EL (cell line): ENCODE measurements around the gene NEDD8.
A peak's percentile ranks its signal among the peaks of the same experiment; 100 is the strongest.
"Not testable (repeated sequence)": the region's sequence is repeated elsewhere in the genome, so short reads cannot be mapped to it uniquely, and the experiment has no call there.

Source experiments
- DNase-seq: peaks from one replicate; pipeline ENCODE4 v3.0.0-alpha.2; 2016

NEDD8 gene

DNA sequence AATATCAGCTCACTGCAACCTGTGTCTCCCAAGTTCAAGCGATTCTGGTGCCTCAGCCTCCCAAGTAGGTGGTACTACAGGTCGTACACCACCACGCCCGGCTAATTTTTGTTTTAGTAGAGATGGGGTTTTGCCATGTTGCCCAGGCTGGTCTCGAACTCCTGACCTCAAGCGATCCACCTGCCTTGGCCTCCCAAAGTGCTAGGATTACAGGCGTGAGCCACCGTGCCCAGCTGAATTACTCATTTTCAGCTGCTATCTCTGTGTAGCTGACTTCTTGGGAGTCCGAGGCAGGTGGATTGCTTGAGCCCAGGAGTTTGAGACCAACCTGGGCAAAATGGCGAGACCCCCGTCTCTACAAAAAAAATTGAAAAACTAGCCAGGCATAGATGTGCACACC, 13.2 kb upstream of the NEDD8 start:
- DNase-seq, result not testable (repeated sequence)

DNA sequence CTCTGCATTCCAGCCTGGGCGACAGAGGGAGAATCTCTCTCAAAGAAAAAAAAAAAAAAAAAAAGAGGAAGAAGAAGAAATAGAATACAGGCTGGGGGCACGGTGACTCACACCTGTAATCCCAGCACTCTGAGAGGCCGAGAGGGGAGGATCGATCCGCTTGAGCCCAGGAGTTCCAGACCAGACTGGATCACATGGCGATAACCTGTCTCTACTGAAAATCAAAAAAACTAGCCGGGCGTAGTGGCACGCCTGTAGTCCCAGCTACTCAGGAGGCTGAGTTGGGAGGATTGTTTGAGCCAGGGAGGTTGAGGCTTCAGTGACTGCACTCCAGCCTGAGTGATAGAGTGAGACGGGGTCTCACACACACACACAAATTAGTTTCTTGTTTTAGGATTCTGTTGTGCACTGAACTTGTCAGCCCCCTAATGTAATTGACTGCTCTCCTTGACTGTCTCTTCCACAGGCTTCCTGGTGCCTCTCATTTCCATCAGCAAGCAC, 11.2 kb upstream of the NEDD8 start:
- no peak for DNase-seq

DNA sequence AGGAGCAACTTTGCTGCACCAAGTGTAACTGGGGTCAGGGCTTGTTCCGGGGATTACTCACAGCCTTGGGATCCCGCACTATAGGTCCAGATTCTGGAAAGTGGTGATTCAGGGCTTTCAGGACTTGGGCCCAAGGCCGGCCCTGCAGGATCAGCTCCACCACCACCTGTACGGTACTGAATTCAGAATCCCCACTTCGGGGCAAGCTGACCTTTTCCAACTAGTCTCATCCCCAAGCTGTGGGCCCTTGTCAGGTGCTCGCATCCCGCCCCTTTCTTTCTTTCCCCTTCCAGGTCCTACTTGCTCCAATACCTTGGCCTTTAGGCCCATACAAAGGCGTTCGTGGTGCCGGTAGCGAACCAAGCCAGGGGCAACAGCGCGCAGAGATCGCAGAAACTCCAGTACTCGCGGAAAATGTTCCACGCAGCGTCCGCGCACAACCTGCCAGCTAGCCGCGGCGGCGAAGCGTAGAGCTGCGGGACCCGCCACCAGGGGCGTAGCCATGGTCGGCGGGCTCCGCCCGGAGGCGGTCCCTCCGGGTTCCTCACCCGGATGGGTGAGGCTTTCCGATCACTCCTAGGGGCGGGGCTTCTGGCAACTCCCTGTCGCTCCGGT, 9.8 kb upstream of the NEDD8 start:
- DNase-seq, result peak; percentile 95

DNA sequence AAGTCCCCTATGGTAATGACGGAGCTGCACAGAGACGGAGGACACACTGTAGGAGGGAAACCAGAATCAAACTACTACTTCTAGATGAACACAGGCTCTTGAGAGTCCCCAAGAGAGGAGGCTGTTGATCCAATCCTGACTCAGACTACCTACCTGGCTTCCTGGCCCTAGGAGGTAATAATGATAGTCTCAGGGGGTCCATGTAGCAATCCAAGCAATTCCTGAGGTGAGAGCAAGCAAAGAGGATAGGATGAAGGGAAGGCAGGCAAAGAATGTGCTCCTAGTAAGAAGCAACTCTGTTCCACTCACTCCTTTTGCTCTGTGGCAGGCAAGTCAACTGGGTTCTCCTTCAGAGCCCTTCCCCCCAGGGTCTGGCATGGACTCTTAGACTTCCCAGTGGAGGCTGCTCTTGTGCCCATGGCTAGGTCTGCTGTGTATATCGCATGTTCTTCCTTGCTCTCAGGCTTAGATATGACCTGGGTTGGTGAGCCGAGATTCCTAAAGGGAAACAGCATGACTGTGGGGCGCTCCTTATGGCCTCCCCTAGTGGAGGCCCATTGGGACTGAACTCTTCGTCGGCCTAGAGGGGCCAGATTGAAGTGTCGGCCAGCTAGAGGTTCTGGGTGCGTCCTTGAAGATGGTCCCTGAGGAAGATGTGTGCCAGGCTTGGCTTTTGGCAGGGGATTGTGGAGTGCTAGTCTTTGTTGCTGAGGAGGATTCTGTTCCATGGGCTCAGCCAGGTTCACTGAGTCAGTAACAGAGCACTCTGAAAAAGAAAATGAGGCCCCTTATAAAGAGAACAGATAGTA, 8.1 kb upstream of the NEDD8 start:
- no peak for DNase-seq

DNA sequence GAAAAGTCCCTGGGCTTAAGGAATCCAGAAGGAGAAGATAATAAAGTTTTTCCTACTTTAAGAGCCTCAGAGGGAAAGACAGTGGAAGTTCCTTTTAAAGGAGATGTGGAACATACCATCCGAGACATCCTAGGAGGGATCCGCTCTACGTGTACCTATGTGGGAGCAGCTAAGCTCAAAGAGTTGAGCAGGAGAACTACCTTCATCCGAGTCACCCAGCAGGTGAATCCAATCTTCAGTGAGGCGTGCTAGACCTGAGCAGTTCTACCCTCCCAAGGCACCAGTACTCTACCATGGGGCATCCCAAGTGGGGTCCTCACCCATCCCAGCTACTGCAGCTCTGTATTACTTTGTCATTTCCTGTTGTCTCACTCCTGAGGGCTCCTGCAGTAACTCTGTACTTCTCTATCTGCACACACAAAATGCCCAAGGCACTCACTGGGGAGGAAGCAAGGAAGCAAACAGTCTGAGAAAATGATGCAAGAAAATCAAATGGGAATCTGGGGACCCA, 6.4 kb upstream of the NEDD8 start:
- peak; percentile 45 for DNase-seq

DNA sequence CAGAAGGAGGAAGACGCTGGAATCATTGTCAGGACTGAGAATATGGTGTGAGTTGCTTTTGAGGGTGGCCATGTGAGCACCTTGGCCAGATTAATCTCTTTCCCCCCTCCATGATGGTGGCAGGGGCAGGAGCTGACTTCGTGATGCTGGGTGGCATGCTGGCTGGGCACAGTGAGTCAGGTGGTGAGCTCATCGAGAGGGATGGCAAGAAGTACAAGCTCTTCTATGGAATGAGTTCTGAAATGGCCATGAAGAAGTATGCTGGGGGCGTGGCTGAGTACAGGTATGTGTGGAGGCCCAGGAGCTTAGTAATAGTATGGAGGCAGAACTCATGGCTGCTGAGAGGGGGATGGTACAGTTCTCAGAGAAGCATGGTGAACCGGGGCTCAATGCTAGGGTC, 6.0 kb upstream of the NEDD8 start:
- DNase-seq, result no peak

DNA sequence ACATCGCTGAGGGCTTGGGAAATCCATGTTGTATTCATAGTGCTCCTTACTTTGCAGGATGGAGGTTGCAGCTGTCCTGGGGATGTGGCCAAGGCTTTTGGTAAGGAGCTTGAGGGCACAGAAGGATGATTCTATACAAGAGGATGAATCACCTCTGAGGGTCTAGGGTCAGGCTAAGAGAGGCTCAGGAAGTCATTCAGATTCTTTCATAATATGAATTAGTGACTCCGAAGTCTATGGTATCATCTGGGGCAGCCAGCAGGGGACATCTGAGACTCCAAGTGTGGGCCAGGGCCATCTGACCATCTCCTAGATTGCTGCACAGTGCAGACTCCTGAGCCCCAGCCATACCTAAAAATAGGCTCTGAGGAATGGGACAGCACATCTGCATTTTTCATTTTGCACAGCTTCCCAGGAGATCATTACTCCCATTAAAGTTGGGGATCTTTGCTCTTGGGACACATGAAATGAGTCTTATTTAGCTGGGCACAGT, 5.3 kb upstream of the NEDD8 start:
- DNase-seq, result no peak

DNA sequence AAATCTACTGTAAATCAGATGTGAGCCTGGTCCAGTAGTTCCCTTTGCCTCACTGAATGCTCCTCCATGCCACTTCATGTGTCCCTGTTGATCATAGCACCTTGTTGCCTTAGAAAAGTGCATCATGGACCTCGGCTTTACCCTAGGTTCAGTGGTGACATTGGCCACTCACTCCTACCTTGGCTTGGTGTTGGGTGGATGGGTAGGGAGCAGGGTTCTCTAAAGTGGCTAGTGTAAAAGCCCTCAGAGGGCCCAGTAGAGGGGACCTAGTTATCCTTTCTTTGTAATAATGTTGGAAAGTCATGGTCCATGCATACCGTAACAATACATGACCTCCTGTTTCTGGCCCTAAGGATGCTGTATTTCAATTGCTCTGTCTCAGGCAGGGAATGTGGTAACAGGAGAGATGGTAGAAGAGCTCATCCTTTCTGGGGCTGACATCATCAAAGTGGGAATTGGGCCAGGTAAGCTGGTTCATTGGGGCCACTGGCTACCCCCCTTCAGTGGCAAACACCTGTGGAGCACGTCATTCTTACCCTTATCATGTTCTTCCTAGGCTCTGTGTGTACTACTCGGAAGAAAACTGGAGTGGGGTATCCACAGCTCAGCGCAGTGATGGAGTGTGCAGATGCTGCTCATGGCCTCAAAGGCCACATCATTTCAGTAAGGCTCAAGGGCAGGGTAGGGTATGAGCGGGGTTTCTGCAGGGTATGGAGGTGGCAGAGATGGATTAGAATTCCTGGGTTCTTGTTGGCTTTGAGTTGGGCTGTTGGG, 4.7 kb upstream of the NEDD8 start:
- DNase-seq, result no peak

DNA sequence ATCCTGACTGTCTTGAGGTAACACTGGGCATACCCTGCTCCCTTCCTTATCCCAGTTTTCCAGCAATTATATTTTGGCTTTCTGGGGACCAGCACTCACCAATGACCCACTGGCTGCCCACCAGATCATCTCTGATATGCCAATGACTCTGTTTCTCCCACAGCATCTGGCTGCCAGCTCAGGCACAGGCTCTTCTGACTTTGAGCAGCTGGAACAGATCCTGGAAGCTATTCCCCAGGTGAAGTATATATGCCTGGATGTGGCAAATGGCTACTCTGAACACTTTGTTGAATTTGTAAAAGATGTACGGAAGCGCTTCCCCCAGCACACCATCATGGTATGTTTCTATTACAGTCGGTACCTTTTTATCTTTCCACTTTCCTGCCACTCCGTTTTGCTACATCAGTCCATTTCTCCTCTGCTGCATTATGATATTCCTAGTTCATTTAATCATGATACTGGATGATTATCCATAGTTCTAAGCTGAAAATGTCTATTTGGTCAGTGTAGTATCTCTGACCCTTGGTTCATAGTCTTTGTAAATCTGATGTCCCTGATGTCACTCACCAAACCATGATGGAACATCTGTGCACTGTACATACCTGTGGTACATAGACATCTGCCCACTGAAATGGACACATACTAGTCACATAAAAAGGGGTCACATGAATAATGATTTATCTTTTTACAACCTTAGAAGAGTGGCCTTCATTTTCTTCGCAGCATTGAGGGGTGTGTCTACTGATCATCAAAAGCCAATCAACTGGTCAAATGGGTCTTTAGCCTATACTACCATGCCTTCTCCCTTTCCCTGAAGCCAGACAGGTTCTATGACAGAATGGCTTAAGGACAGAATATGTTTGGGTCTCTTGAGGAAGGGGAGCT, 3.9 kb upstream of the NEDD8 start:
- no peak for DNase-seq

DNA sequence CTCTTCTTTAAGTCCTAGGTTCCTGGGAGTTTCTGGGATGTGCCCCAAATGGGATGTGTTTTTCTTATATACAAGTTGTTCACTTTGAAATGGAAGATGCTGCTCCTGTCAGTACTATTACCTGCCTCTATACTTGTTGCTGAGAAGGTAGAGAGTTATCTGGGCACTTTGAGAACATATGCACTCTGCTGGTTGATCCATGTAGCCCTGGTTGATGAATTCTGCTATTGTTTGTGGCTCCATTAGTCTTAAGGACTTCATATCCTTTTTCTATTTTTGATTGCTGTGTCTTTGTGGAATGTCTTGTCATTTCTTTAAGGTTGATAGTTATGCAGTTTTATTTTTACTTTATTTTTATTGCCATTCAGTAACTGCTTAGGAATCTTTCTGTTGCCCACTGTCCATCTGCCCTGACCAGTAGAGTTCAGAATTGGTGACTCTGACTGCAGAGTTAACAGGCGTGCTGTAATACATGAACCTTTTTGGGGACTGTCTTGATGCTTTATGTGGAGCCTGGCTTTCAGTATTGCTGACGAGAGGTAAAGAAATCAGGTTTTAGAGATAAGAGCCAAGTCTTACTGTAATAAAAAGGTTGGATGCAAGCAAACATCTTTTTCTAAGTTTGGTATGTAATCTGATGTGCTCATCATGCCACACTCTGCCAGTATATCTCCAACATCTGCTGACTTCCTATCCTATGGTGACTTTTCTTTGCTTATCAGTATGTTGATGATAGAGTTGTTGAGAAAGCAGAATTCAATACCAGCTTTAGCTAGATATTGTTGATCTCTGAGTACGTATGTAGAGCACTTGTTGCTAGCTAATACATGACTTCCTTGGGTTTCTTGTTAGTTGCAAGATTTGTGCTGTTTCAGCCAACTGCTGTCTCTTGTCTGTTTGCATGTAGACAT, 2.2 kb upstream of the NEDD8 start:
- DNase-seq, result no peak

DNA sequence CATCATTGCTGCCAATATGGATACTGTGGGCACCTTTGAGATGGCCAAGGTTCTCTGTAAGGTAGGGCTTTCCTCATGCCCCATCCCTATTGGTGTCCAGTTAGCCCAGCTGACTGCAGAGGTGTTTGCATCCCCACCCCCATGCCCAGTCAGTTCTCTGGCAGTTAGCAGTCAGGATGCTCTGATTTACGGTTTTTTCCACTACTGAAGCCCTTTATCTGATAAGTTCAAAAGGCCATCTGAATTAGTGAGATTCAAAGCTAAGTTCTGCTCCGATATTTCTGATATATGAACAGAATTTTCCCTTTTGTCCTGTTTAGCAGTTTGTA, 1.3 kb upstream of the NEDD8 start:
- DNase-seq, result no peak

DNA sequence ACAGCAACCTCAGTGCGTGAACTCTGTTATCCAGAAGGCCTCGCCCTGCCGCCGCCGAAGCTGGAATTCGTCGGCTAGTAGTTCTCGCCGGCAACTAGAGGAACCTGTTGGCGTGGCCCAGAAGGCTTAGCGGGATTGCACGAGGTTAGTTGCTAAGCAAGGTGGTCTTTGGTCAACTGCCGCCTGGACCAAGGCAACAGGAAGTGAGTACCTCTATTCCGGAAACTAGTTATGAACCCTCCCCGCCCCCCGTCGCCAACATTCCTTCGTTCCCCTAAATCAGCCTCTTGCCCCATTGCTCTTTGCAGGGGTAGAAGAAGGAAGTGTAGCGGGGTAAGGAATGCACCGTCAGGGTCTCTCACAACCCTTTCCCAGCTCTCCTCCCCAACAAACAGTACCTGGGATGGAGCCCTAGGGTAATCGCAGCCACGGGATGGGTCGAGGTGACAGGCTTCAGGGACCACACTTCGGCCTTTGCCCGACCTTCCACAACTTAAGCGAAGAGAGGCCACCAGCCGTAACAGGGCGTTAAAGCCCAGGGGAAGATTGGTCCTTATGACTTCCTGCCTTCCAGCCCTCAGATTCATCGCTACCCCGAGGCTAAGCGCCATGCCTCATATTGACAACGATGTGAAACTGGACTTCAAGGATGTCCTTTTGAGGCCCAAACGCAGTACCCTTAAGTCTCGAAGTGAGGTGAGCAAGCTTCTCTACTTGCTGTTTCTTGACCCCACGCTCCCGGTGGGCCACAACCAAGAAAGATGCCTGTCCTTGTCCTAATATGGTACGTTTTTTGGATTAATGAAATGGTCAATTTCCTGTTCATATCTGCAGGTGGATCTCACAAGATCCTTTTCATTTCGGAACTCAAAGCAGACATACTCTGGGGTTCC, 724 bp upstream of the NEDD8 start, which contains the start of gene GMPR2:
TSS of gene GMPR2 (plus strand) at position 285 of the 893 bp plus-strand sequence. CDS start at position 610, 325 bp downstream.
- no peak for DNase-seq

DNA sequence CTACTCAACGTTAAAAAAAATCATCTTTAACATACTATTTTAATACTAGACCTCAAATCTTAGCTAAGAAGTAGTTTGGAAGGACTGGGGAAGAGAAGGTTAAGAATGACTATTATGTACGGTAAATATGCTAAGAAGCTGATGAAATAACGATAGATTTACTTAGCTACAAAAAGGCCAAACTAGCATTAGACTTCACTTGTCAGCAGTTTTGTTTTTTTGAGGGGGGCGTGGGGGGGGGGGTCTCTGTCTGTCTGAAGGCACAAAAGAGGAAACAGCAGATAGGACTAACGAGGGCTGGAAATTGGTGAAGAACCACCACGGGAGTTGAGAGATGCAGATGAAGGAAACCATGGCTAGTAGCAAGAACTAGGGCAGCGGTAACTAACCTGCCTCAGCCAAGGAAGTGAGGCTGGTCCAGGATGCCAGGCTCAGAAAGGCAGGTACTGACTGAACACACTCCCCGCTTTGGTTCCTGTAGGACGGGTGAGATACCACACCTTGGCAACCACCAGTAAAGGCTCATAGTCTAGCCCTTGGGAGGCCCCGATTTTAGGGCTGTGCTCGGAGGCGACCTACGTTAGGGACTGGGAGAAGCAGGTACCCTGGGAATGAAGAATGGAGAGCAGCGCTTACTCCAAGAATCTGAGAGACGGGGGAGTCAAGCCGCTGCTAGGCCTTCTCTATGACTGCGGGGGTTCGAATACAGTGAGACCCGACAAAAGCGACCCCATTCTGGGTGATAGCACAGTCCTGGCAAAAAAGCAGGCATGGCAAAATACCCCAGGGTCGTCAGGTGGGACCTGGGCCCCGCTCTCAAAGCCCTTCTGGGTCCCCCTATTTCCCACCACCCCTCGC, 675 bp downstream of the NEDD8 start:
- DNase-seq, result no peak

DNA sequence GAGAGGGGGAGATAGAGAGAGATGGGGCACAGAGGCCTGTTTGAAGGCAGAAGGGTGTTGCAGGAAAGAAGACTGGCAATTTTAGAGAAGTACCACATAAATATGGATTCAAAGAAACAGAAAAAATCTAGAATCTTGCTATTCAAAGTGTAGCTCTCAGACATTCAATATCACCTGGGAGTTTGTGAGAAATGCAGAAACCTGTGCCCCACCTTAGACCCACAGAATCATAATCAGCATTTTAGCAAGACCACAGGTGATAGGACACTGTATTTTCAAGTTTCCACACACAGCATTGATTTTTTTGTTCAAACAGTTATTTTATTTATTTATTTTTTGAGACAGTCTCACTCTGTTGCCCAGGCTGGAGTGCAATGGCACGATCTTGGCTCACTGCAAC, 3.3 kb downstream of the NEDD8 start:
- no peak for DNase-seq

DNA sequence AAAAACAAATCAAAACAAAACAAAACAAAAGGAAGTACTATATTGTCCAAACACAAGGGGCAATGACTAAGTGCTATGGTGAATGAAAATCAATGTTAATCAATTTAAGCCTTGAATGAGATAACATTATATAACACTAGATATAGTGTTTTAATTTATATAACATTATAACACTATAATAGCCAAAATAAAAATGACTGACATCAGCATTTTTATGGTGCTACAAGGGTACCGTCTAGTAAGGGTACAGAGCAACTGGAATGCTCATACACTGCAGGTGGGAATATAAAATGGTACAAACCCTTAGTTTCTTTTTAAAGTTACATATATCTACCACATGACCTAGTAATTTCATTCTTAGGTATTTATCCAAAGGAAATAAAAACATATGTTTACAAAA, 5.7 kb downstream of the NEDD8 start:
- no peak for DNase-seq

DNA sequence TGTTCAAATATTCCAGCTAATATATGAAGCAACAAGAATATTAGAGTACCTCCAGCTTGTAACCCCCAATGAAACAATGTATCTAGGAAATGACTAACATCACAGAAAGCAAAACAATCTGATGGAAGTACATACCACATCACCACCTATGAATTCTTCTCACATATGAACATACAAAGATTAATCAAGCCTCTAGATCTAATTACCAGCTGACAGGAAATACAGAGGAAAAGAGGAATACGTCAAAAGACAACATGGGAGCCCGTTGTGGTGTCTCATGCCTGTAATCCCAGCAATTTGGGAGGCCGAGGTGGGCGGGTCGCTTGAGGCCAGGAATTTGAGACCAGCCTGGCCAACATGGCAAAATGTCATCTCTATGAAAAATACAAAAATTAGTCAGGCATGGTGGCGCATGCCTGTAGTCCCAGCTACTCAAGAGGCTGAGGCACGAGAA, 7.5 kb downstream of the NEDD8 start:
- peak; percentile 88 for DNase-seq

DNA sequence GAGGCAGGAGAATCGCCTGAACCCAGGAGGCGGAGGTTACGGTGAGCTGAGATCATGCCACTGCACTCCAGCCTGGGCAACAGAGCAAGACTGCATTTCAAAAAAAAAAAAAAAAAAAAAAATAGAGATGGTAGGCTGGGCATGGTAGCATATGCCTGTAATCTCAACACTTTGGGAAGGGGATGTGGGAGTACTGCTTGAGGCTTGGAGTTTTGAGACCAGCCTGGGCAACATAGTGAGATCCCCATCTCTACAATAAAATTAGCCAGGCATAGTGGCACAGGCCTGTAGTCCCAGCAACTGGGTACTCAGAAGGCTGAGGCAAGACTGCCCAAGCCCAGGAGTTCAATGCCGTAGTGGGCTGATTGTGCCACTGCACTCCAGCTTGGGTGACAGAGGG, 9.2 kb downstream of the NEDD8 start:
- not testable (repeated sequence) for DNase-seq

DNA sequence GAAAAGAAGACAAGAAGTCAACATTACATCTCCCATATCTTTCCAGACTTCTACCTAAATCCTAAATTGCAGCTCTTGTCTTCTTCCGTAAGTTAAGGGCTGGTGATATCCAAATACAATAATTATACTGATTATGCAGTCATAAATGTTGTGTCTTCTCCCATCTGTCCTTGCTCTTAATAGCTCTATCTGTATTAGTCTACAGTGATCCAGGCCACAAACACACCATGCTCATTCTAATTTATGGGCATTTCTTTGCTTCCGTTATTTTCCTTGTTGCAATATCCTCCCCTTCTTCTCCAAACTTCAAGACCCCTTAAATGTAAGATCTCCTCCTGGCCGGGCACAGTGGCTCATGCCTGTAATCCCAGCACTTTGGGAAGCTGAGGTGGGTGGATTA, 12.6 kb downstream of the NEDD8 start:
- DNase-seq, result no peak

DNA sequence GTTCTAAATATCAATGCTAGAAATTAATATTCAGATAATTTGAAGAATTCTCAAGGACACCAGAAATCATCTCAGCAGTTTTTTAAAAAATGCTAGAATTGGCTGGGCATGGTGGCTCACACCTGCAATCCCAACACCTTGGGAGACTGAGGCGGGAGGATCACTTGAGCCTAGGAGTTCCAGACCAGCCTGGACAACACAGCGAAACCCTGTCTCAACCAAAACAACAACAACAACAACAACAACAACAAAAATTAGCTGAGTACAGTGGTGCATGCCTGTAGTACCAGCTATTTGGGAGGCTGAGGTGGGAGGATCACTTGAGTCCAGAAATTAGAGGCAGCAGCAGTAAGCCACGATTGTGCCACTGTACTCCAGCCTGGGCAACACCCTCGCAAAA, 13.1 kb downstream of the NEDD8 start:
- DNase-seq, result no peak
